Neural cell (in vitro differentiated cells): ENCODE measurements around the gene TUBG1. TPM values are rescaled to one million over a fixed set of nuclear protein-coding genes. Genes with fewer than 3 reads are reported as not detected.

Experiments
- H2AFZ ChIP-seq: fragments of 200-600, 300-800 bp; sonication (generic), shearing (Covaris generic); 2 replicates; pipeline ENCODE4 v1.6.0; 2014; ENCODE audit warnings: low read depth, mild to moderate bottlenecking, antibody characterized with exemption, low read length, moderate library complexity
- H3F3A ChIP-seq: fragments of 200-600 bp; shearing (Covaris generic); 2 replicates; pipeline ENCODE4 v1.6.1; 2016; ENCODE audit warnings: mild to moderate bottlenecking, moderate library complexity, mixed read lengths, antibody characterized with exemption, low read length; ENCODE audit not compliant: insufficient read depth, poor library complexity, severe bottlenecking
- H3K27ac ChIP-seq: fragments of 200-600, 300-800 bp; sonication (generic), shearing (Covaris generic); 2 replicates; pipeline ENCODE4 v1.5.1; 2014; ENCODE audit warnings: mild to moderate bottlenecking, low read length, moderate library complexity
- H3K27me3 ChIP-seq: fragments of 300-800, 200-600 bp; sonication (generic), shearing (Covaris generic); 2 replicates; pipeline ENCODE4 v1.6.0; 2014; ENCODE audit warnings: mild to moderate bottlenecking, low read depth, low read length, moderate library complexity; ENCODE audit not compliant: insufficient read depth
- H3K36me3 ChIP-seq: fragments of 300-800, 200-600 bp; sonication (generic), shearing (Covaris generic); 2 replicates; pipeline ENCODE4 v1.5.1; 2014; ENCODE audit warnings: mild to moderate bottlenecking, antibody characterized with exemption, low read length, moderate library complexity; ENCODE audit not compliant: insufficient read depth
- H3K4me2 ChIP-seq: fragments of 300-800, 200-600 bp; sonication (generic), shearing (Covaris generic); 2 replicates; pipeline ENCODE4 v1.6.0; 2014; ENCODE audit warnings: mild to moderate bottlenecking, low read length
- H3K4me3 ChIP-seq: fragments of 300-800, 200-600 bp; sonication (generic), shearing (Covaris generic); 2 replicates; pipeline ENCODE4 v1.5.1; 2014; ENCODE audit warnings: mild to moderate bottlenecking, low read length, moderate library complexity
- H3K79me2 ChIP-seq: fragments of 200-600 bp; shearing (Covaris generic); replicated peaks from 2 replicates; pipeline ENCODE4 v1.6.0; 2014; ENCODE audit warnings: mild to moderate bottlenecking, low read length, moderate library complexity; ENCODE audit not compliant: insufficient read depth
- H3K9ac ChIP-seq: fragments of 300-800, 200-600 bp; sonication (generic), shearing (Covaris generic); 2 replicates; pipeline ENCODE4 v1.6.1; 2016; ENCODE audit warnings: mild to moderate bottlenecking, low read length, mixed read lengths
- H3K9me2 ChIP-seq: fragments of 200-600 bp; shearing (Covaris generic); 2 replicates; pipeline ENCODE4 v1.6.1; 2016; ENCODE audit warnings: mild to moderate bottlenecking, low read length, mixed read lengths; ENCODE audit not compliant: insufficient read depth
- H3K9me3 ChIP-seq: fragments of 200-600, 300-800 bp; sonication (generic), shearing (Covaris generic); 2 replicates; pipeline ENCODE4 v1.6.1; 2016; ENCODE audit warnings: mild to moderate bottlenecking, mixed run types, low read length, moderate library complexity, mixed read lengths
- H4K20me1 ChIP-seq: fragments of 200-600 bp; shearing (Covaris generic); 2 replicates; pipeline ENCODE4 v1.6.1; 2016; ENCODE audit warnings: mild to moderate bottlenecking, mixed run types; ENCODE audit not compliant: insufficient read depth
- CTCF ChIP-seq: fragments of 450-650 bp; IDR thresholded peaks from 2 replicates; pipeline ENCODE4 v1.5.1; 2014; ENCODE audit warnings: antibody characterized with exemption, mild to moderate bottlenecking, moderate library complexity; ENCODE audit not compliant: poor library complexity, severe bottlenecking
- EP300 ChIP-seq: fragments of 450-650 bp; conservative IDR thresholded peaks from 2 replicates; pipeline ENCODE4 v1.6.1; 2014; ENCODE audit warnings: antibody characterized with exemption, mild to moderate bottlenecking, moderate library complexity; ENCODE audit not compliant: poor library complexity, severe bottlenecking
- EZH2 ChIP-seq: fragments of 200-600, 300-800 bp; shearing (Covaris generic), sonication (generic); IDR thresholded peaks from 2 replicates; pipeline ENCODE4 v1.6.1; 2014; ENCODE audit warnings: antibody characterized with exemption, low read length, borderline replicate concordance, mild to moderate bottlenecking; ENCODE audit not compliant: insufficient read depth, poor library complexity, severe bottlenecking
- MXI1 ChIP-seq: fragments of 450-650 bp; conservative IDR thresholded peaks from 2 replicates; pipeline ENCODE4 v1.6.1; 2014; ENCODE audit warnings: antibody characterized with exemption, mild to moderate bottlenecking; ENCODE audit not compliant: poor library complexity, severe bottlenecking
- POLR2AphosphoS5 ChIP-seq: IDR thresholded peaks from 2 replicates; pipeline ENCODE4 v1.6.1; 2012
- RAD21 ChIP-seq: fragments of 450-650 bp; conservative IDR thresholded peaks from 2 replicates; pipeline ENCODE4 v1.6.1; 2014; ENCODE audit warnings: antibody characterized with exemption, mild to moderate bottlenecking, moderate library complexity
- REST ChIP-seq: IDR thresholded peaks from 2 replicates; pipeline ENCODE4 v1.6.1; 2012; ENCODE audit warnings: borderline replicate concordance
- SMC3 ChIP-seq: fragments of 450-650 bp; conservative IDR thresholded peaks from 2 replicates; pipeline ENCODE4 v1.6.1; 2014; ENCODE audit warnings: antibody characterized with exemption, mild to moderate bottlenecking, moderate library complexity; ENCODE audit not compliant: poor library complexity
- TAF1 ChIP-seq: IDR thresholded peaks from 2 replicates; pipeline ENCODE4 v1.6.1; 2012; ENCODE audit warnings: low read depth
- polyA plus RNA-seq: library from polyadenylated mRNA; depleted of rRNA; stranded (reverse); fragments of >200 nt; gene quantifications from 2 replicates; pipeline ENCODE4 v1.2.3, GENCODE V29; 2014

The TUBG1 gene
- polyA plus RNA-seq, 1 donor from 2014 or later, result 14.2 TPM

DNA sequence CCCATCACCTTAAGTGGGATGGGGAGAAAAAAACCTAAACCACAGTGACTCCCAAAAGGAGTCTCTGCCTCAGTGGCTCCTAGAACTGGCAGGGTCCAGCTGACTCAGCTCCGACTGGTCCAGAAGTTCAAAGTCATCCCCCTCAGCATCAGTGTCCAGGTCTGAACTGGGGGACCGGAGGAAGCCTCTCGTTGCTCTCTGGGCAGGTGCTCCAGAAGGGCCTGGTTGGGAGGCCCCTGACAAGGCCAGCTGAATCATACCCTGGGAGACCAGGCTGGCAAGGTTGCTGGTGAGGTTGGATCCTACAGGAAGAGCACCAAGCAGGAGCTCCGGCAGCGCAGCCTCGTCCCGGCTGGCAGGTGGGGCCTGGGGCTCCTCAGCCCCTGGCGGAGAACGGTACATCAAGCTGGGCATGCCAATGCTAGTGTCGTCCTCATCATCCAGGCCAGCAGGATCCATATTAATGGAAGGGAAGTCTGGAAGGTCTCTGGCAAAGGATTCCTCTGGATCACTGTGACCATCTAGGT lies 27.7 kb upstream of the TUBG1 start:
- H3K79me2 ChIP-seq, result peaks cover 3% of the 10 kb centered on the region
- no peak overlapping the region for H3K4me3 ChIP-seq
- no peaks in the 10 kb centered on the region for H3F3A ChIP-seq
- H3K36me3 ChIP-seq, result no peaks in the 10 kb centered on the region
- no peak overlapping the region for H3K9ac ChIP-seq
- H2AFZ ChIP-seq, result no peak overlapping the region
- no peaks in the 10 kb centered on the region for H3K9me2 ChIP-seq
- no peaks in the 10 kb centered on the region for H4K20me1 ChIP-seq
- no peaks in the 10 kb centered on the region for H3K9me3 ChIP-seq
- H3K27ac ChIP-seq, result no peak overlapping the region
- H3K4me2 ChIP-seq, result no peak overlapping the region
- no peaks in the 10 kb centered on the region for H3K27me3 ChIP-seq
- no peak for TF ChIP-seq EZH2
- TF ChIP-seq POLR2AphosphoS5, result no peak
- no peak for TF ChIP-seq REST
- no peak for TF ChIP-seq SMC3
- no peak for TF ChIP-seq CTCF
- no peak for TF ChIP-seq EP300
- TF ChIP-seq TAF1, result no peak
- TF ChIP-seq MXI1, result no peak
- no peak for TF ChIP-seq RAD21

DNA sequence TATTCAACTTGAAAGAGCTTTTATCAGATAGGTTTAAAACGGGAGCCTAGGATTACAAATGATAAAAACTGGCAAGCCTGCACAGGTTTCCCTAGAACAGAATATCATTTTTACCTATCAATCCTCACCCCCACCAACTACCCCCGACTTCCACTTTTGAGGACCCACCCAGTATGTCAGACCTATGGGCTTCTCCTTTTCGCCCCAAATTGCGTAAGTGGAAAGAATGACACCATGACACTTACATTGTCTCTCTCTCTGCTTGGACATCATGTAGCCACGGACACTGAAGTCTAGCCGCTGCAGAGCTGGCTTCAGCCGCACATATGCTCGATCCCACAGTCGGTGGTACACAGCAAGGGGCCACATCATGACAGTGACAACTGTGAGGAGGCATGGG lies 24.6 kb upstream of the TUBG1 start:
- Histone ChIP-seq H3K9ac (no peak overlapping the region), H3K27me3 (no peaks in the 10 kb centered on the region), H3K9me2 (no peaks in the 10 kb centered on the region), H3K9me3 (no peaks in the 10 kb centered on the region), H3K4me2 (no peak overlapping the region), H3K36me3 (no peaks in the 10 kb centered on the region), H3K27ac (no peak overlapping the region), H3K4me3 (no peak overlapping the region), H3K79me2 (no peaks in the 10 kb centered on the region), H4K20me1 (no peaks in the 10 kb centered on the region), H2AFZ (no peak overlapping the region), H3F3A (no peaks in the 10 kb centered on the region)
- no peak for TF ChIP-seq POLR2AphosphoS5
- TF ChIP-seq REST, result no peak
- no peak for TF ChIP-seq TAF1
- TF ChIP-seq EZH2, result no peak
- no peak for TF ChIP-seq RAD21
- TF ChIP-seq SMC3, result no peak
